Prostate gland (tissue), 2 donors: ENCODE data around the gene ARSI. TPM values are rescaled to one million over a fixed set of nuclear protein-coding genes. Genes with fewer than 3 reads are reported as not detected.

ENCODE experiments used
- DNase-seq: peaks from one replicate; pipeline ENCODE4 v3.0.0-alpha.2; 2019; ENCODE audit warnings: low spot score
- H3K27ac ChIP-seq, 2 donors: fragments of 200-600 bp; sonication (generic); 2 replicates each; pipeline ENCODE4 v1.5.1; 2017 to 2019
- H3K27me3 ChIP-seq: fragments of 200-600 bp; sonication (generic); replicated peaks from 2 replicates; pipeline ENCODE4 v1.5.1; 2019; ENCODE audit not compliant: insufficient read depth
- H3K36me3 ChIP-seq, 2 donors: fragments of 200-600 bp; sonication (generic); 1 replicate in 1 of 2; 2 replicates in 1 of 2; pipeline versions ENCODE4 v1.5.1 to v1.8.1; 2017 to 2019
- H3K4me1 ChIP-seq: fragments of 200-600 bp; sonication (generic); replicated peaks from 2 replicates; pipeline ENCODE4 v1.5.1; 2019
- H3K4me3 ChIP-seq, 2 donors: fragments of 200-600 bp; sonication (generic); 2 replicates each; pipeline ENCODE4 v1.5.1; 2017 to 2019
- H3K9me3 ChIP-seq: fragments of 200-600 bp; sonication (generic); 2 replicates; pipeline ENCODE4 v1.5.1; 2017
- CTCF ChIP-seq, 4 experiments: fragments of 200-600 bp in 2 of 4; fragments of 450-650 bp in 2 of 4; sonication (generic) in 2 of 4; IDR thresholded peaks; 1 replicate in 3 of 4; 2 replicates in 1 of 4; pipeline ENCODE4 v1.5.1; 2016 to 2019; ENCODE audit warnings: antibody characterized with exemption in 4 of 4, mild to moderate bottlenecking in 2 of 4, moderate library complexity in 2 of 4
- POLR2A ChIP-seq: fragments of 450-650 bp; IDR thresholded peaks from one replicate; pipeline ENCODE4 v1.6.1; 2016; ENCODE audit warnings: antibody characterized with exemption, mild to moderate bottlenecking
- POLR2AphosphoS5 ChIP-seq: sonication (generic); formaldehyde crosslinking; IDR thresholded peaks from one replicate; pipeline ENCODE4 v1.6.1; 2017; ENCODE audit warnings: antibody characterized with exemption
- WGBS: methylation state at CpG from one replicate; pipeline ENCODE4 v1.1.5; 2018; 5-methylcytosine and 5-hydroxymethylcytosine counted together
- intact Hi-C: fragments of 100-400 bp; cut with DNase I; formaldehyde crosslinking; loops from one replicate; pipeline ENCODE4 v1.14.2; 2022
- total RNA-seq, 2 donors: library from RNA; depleted of rRNA; stranded (reverse); fragments of >200 nt; gene quantifications; one replicate each; pipeline ENCODE4 v1.1.0, GENCODE V29; 2016

ARSI gene
- total RNA-seq, 2 donors from 2014 or later, result 1.5 to 1.6 TPM

- TF ChIP-seq CTCF (IDR thresholded peaks at IDR 0.05), result no peak
- DNase-seq, result no peak
- H3K9me3 ChIP-seq, result no peaks in the 10 kb centered on the region
- intact Hi-C loops, result loop anchor here (5.0 kb wide), 1 partner anchor 53 kb away; no protein-coding TSS in a partner anchor
- no peaks in the 10 kb centered on the region for H3K27me3 ChIP-seq
- H3K4me1 ChIP-seq, result peaks cover 6% of the 10 kb centered on the region
- no peaks in the 10 kb centered on the region for H3K36me3 ChIP-seq
- no peak overlapping the region for H3K4me3 ChIP-seq
- no peak overlapping the region for H3K27ac ChIP-seq
- WGBS, result 58% methylated on average over 6 of the region's 6 CpGs
Observed at GRCh38 chr5:150299571-150300327, 3.0 kb downstream of the ARSI start.

GRCh38 chr5:150298701-150299451, 3.8 kb downstream of the ARSI start:
- Histone ChIP-seq H3K27me3 (no peaks in the 10 kb centered on the region), H3K4me1 (peaks cover 6% of the 10 kb centered on the region), H3K9me3 (no peaks in the 10 kb centered on the region), H3K36me3 (no peaks in the 10 kb centered on the region), H3K4me3 (no peak overlapping the region), H3K27ac (no peak overlapping the region)
- TF ChIP-seq CTCF (IDR thresholded peaks at IDR 0.05), result no peak
- TF ChIP-seq POLR2AphosphoS5, result no peak
- TF ChIP-seq POLR2A, result no peak
- WGBS, result 56% methylated on average over 10 of the region's 10 CpGs
- DNase-seq, result no peak
- intact Hi-C loops, result no loop called here

GRCh38 chr5:150297934-150298595, 4.6 kb downstream of the ARSI start:
- WGBS, result 96% methylated on average over 25 of the region's 31 CpGs
- no peak overlapping the region for H3K27ac ChIP-seq
- peaks cover 6% of the 10 kb centered on the region for H3K4me1 ChIP-seq
- intact Hi-C loops, result no loop called here
- TF ChIP-seq POLR2AphosphoS5 (no peak), POLR2A (no peak), CTCF (IDR thresholded peaks at IDR 0.05) (no peak)
- DNase-seq, result no peak
- no peaks in the 10 kb centered on the region for H3K9me3 ChIP-seq
- no peaks in the 10 kb centered on the region for H3K27me3 ChIP-seq
- H3K4me3 ChIP-seq, result no peak overlapping the region
- no peaks in the 10 kb centered on the region for H3K36me3 ChIP-seq

- TF ChIP-seq CTCF (IDR thresholded peaks at IDR 0.05), result no peak
- TF ChIP-seq POLR2A, result no peak
- TF ChIP-seq POLR2AphosphoS5, result no peak
- 96% methylated on average over 27 of the region's 36 CpGs for WGBS
- no peak for DNase-seq
- intact Hi-C loops, result no loop called here
- no peaks in the 10 kb centered on the region for H3K36me3 ChIP-seq
- H3K27ac ChIP-seq, result no peak overlapping the region
- H3K27me3 ChIP-seq, result no peaks in the 10 kb centered on the region
- H3K4me1 ChIP-seq, result peaks cover 4% of the 10 kb centered on the region
- no peaks in the 10 kb centered on the region for H3K9me3 ChIP-seq
- no peak overlapping the region for H3K4me3 ChIP-seq
Observed at GRCh38 chr5:150297236-150297890, 5.3 kb downstream of the ARSI start.
